IPS DF 6.9 (cell line): Measurements from ENCODE around the gene CD74.

Source experiments
- DNase-seq: peaks from one replicate; pipeline ENCODE4 v3.0.0-alpha.2; 2013; ENCODE audit warnings: low read depth, low spot score
- H3K27ac ChIP-seq: one replicate; pipeline ENCODE4 v1.5.1; 2013; ENCODE audit warnings: low read length, control low read depth
- H3K27me3 ChIP-seq: 2 replicates; pipeline ENCODE4 v1.6.1; 2013; ENCODE audit warnings: mild to moderate bottlenecking, low read length; ENCODE audit not compliant: control insufficient read depth, insufficient read depth
- H3K36me3 ChIP-seq: 2 replicates; pipeline ENCODE4 v1.6.1; 2013; ENCODE audit warnings: low read length; ENCODE audit not compliant: control insufficient read depth, insufficient read depth
- H3K4me1 ChIP-seq: 2 replicates; pipeline ENCODE4 v1.6.1; 2013; ENCODE audit warnings: low read length; ENCODE audit not compliant: control insufficient read depth, insufficient read depth
- H3K4me3 ChIP-seq: 2 replicates; pipeline ENCODE4 v1.5.1; 2013; ENCODE audit warnings: mild to moderate bottlenecking, low read length
- H3K9me3 ChIP-seq: 2 replicates; pipeline ENCODE4 v1.6.1; 2013; ENCODE audit warnings: low read length, inconsistent platforms; ENCODE audit not compliant: control insufficient read depth, insufficient read depth
- WGBS: extraction: QIAGEN DNeasy Blood & Tissue Kit; methylation state at CpG from one replicate; pipeline ENCODE4 v1.1.7; 2013; ENCODE audit warnings: mixed read lengths, missing lambda C conversion rate; ENCODE audit not compliant: insufficient read length, insufficient coverage; 5-methylcytosine and 5-hydroxymethylcytosine counted together

CD74 gene

GRCh38 chr5:150395688-150395975 lies 17.1 kb downstream of the CD74 start:
- Histone ChIP-seq H3K4me1 (no peaks in the 10 kb centered on the region), H3K4me3 (no peak overlapping the region), H3K27me3 (no peaks in the 10 kb centered on the region), H3K36me3 (peaks cover 66% of the 10 kb centered on the region), H3K9me3 (no peaks in the 10 kb centered on the region), H3K27ac (no peak overlapping the region)
- no CpG with 5 or more reads among the region's 2 CpGs for WGBS
- no peak for DNase-seq

- Histone ChIP-seq H3K9me3 (no peaks in the 10 kb centered on the region), H3K36me3 (peaks cover 63% of the 10 kb centered on the region), H3K4me3 (no peak overlapping the region), H3K4me1 (no peaks in the 10 kb centered on the region), H3K27me3 (no peaks in the 10 kb centered on the region), H3K27ac (no peak overlapping the region)
- no CpG with 5 or more reads among the region's 13 CpGs for WGBS
- DNase-seq = no peak
Measured at GRCh38 chr5:150394912-150395687, 17.6 kb downstream of the CD74 start.

- Histone ChIP-seq H3K27me3 (no peaks in the 10 kb centered on the region), H3K36me3 (peaks cover 64% of the 10 kb centered on the region), H3K27ac (no peak overlapping the region), H3K4me3 (no peak overlapping the region), H3K4me1 (no peaks in the 10 kb centered on the region), H3K9me3 (no peaks in the 10 kb centered on the region)
- DNase-seq = no peak
- no CpG with 5 or more reads among the region's 3 CpGs for WGBS
Measured at GRCh38 chr5:150394131-150394530, 18.6 kb downstream of the CD74 start.

- DNase-seq = no peak
- H3K4me1 ChIP-seq = no peaks in the 10 kb centered on the region
- no peak overlapping the region for H3K27ac ChIP-seq
- peaks cover 58% of the 10 kb centered on the region for H3K36me3 ChIP-seq
- whole genome bisulfite sequencing = no CpG with 5 or more reads among the region's 3 CpGs
- H3K27me3 ChIP-seq = no peaks in the 10 kb centered on the region
- no peak overlapping the region for H3K4me3 ChIP-seq
- no peaks in the 10 kb centered on the region for H3K9me3 ChIP-seq
Measured at GRCh38 chr5:150393096-150393645, 19.5 kb downstream of the CD74 start.

GRCh38 chr5:150392680-150393079 lies 20.0 kb downstream of the CD74 start:
- no peak overlapping the region for H3K27ac ChIP-seq
- H3K27me3 ChIP-seq = no peaks in the 10 kb centered on the region
- WGBS = no CpG with 5 or more reads among the region's 7 CpGs
- no peak for DNase-seq
- H3K4me3 ChIP-seq = no peak overlapping the region
- peaks cover 63% of the 10 kb centered on the region for H3K36me3 ChIP-seq
- no peaks in the 10 kb centered on the region for H3K9me3 ChIP-seq
- H3K4me1 ChIP-seq = no peaks in the 10 kb centered on the region

- WGBS = no CpG with 5 or more reads among the region's 3 CpGs
Measured at GRCh38 chr5:150391986-150392385, 20.7 kb downstream of the CD74 start.

GRCh38 chr5:150391064-150391834 lies 21.5 kb downstream of the CD74 start:
- no peaks in the 10 kb centered on the region for H3K4me1 ChIP-seq
- no peaks in the 10 kb centered on the region for H3K27me3 ChIP-seq
- peaks cover 60% of the 10 kb centered on the region for H3K36me3 ChIP-seq
- no peaks in the 10 kb centered on the region for H3K9me3 ChIP-seq
- WGBS = no CpG with 5 or more reads among the region's 13 CpGs
- no peak overlapping the region for H3K4me3 ChIP-seq
- no peak overlapping the region for H3K27ac ChIP-seq
- no peak for DNase-seq

More at GRCh38 chr5:150391986-150392385, 20.7 kb downstream of the CD74 start:
- no peak overlapping the region for H3K27ac ChIP-seq
- no peaks in the 10 kb centered on the region for H3K27me3 ChIP-seq
- no peak overlapping the region for H3K4me3 ChIP-seq
- H3K4me1 ChIP-seq = no peaks in the 10 kb centered on the region
- no peaks in the 10 kb centered on the region for H3K9me3 ChIP-seq
- peaks cover 61% of the 10 kb centered on the region for H3K36me3 ChIP-seq
- DNase-seq = no peak

- Histone ChIP-seq H3K9me3 (no peaks in the 10 kb centered on the region), H3K27ac (no peak overlapping the region), H3K27me3 (no peaks in the 10 kb centered on the region), H3K4me1 (no peaks in the 10 kb centered on the region), H3K4me3 (no peak overlapping the region), H3K36me3 (peaks cover 54% of the 10 kb centered on the region)
- DNase-seq = no peak
- WGBS = no CpG with 5 or more reads among the region's 13 CpGs
Measured at GRCh38 chr5:150389531-150390266, 23.0 kb downstream of the CD74 start.

GRCh38 chr5:150386024-150386855 lies 26.5 kb downstream of the CD74 start:
- no peak for DNase-seq
- H3K4me3 ChIP-seq = no peak overlapping the region
- no CpG with 5 or more reads among the region's 15 CpGs for WGBS
- H3K4me1 ChIP-seq = no peaks in the 10 kb centered on the region
- H3K36me3 ChIP-seq = peaks cover 46% of the 10 kb centered on the region
- H3K27ac ChIP-seq = no peak overlapping the region
- no peaks in the 10 kb centered on the region for H3K9me3 ChIP-seq
- H3K27me3 ChIP-seq = no peaks in the 10 kb centered on the region

- peaks cover 45% of the 10 kb centered on the region for H3K36me3 ChIP-seq
Measured at GRCh38 chr5:150384701-150385100, 28.0 kb downstream of the CD74 start.

More at GRCh38 chr5:150384701-150385100, 28.0 kb downstream of the CD74 start:
- Histone ChIP-seq H3K27me3 (no peaks in the 10 kb centered on the region), H3K27ac (no peak overlapping the region), H3K9me3 (no peaks in the 10 kb centered on the region), H3K4me3 (no peak overlapping the region), H3K4me1 (no peaks in the 10 kb centered on the region)
- WGBS = no CpG with 5 or more reads among the region's 5 CpGs
- no peak for DNase-seq
